ENCODE data around the gene GLT6D1.

GLT6D1 gene

GRCh38 chr9:135683401-135684034, 44.2 kb upstream of the GLT6D1 start:
- no peak overlapping the region for H3K27ac ChIP-seq
- no peak overlapping the region for H3K4me2 ChIP-seq (ENCODE audit: low read length)
- H3K4me3 ChIP-seq (ENCODE audit: low read depth, low read length) = no peak overlapping the region
- no peak for TF ChIP-seq CTCF (IDR thresholded peaks at IDR 0.05)
- H2AFZ ChIP-seq = no peak overlapping the region
- no peaks in the 10 kb centered on the region for H3K36me3 ChIP-seq (ENCODE audit: control insufficient read depth, insufficient read depth, low read length)
- no peak overlapping the region for H3K9ac ChIP-seq
- no peaks in the 10 kb centered on the region for H3K9me3 ChIP-seq (ENCODE audit: control insufficient read depth, low read length)
- no peaks in the 10 kb centered on the region for H3K4me1 ChIP-seq
- H3K79me2 ChIP-seq = no peaks in the 10 kb centered on the region
- peaks cover 2% of the 10 kb centered on the region for H3K27me3 ChIP-seq (ENCODE audit: control insufficient read depth, insufficient read depth, low read length)

DNA sequence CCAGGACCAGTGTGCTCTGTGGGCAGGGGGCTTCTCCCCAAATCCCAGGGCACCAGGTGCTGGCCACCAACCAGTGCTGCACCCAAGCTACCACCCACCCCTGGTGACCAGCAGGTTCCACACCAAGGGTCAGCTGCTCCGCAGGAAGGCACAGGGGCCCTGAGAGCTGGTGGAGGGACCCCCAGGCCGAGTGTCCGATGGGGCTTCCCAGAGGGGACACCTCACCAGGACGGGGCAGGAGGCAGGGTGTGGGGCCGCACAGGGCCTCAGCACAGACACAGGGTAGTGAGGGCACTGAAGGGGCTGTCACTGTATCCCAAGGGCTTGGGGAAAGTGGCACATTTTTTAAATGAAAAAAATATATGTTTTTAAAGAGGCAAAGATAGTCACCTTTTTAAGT, 41.8 kb upstream of the GLT6D1 start:
- Histone ChIP-seq H3K9ac (no peak overlapping the region), H3K27ac (no peak overlapping the region), H3K36me3 (ENCODE audit: control insufficient read depth, insufficient read depth, low read length) (no peaks in the 10 kb centered on the region), H3K27me3 (ENCODE audit: control insufficient read depth, insufficient read depth, low read length) (peaks cover 2% of the 10 kb centered on the region), H2AFZ (no peak overlapping the region), H3K4me3 (ENCODE audit: low read depth, low read length) (no peak overlapping the region), H3K9me3 (ENCODE audit: control insufficient read depth, low read length) (no peaks in the 10 kb centered on the region), H3K4me1 (no peaks in the 10 kb centered on the region), H3K4me2 (ENCODE audit: low read length) (no peak overlapping the region), H3K79me2 (no peaks in the 10 kb centered on the region)
- TF ChIP-seq CTCF (IDR thresholded peaks at IDR 0.05) = no peak

DNA sequence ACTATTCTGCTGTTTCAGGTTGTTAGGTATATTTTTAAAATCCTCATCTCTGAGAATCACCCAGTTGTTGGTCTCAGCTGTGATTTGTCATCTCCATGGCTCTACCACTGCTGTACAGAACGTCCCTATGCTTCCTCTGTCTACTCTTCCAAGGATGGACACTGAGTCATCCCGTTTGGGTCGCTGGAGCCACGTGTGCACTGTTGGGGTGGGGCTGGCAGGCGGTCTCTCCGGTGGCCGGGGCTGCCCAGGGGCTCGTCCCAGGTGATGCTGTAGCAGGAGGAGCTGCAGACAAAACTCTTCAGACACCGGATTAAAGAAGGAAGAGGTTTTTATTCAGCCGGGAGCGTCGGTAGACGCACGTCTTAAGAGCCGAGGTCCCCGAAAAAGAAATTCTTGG, 40.7 kb upstream of the GLT6D1 start:
- Histone ChIP-seq H2AFZ (no peak overlapping the region), H3K36me3 (ENCODE audit: control insufficient read depth, insufficient read depth, low read length) (no peaks in the 10 kb centered on the region), H3K27me3 (ENCODE audit: control insufficient read depth, insufficient read depth, low read length) (peaks cover 2% of the 10 kb centered on the region), H3K79me2 (no peaks in the 10 kb centered on the region), H3K4me1 (no peaks in the 10 kb centered on the region), H3K27ac (no peak overlapping the region), H3K4me2 (ENCODE audit: low read length) (no peak overlapping the region), H3K9ac (no peak overlapping the region), H3K9me3 (ENCODE audit: control insufficient read depth, low read length) (no peaks in the 10 kb centered on the region), H3K4me3 (ENCODE audit: low read depth, low read length) (no peak overlapping the region)
- no peak for TF ChIP-seq CTCF (IDR thresholded peaks at IDR 0.05)

GRCh38 chr9:135678236-135679017, 39.1 kb upstream of the GLT6D1 start:
- peaks cover 2% of the 10 kb centered on the region for H3K27me3 ChIP-seq (ENCODE audit: control insufficient read depth, insufficient read depth, low read length)
- no peak for TF ChIP-seq CTCF (IDR thresholded peaks at IDR 0.05)
- H3K4me1 ChIP-seq = no peaks in the 10 kb centered on the region
- H2AFZ ChIP-seq = no peak overlapping the region
- no peak overlapping the region for H3K27ac ChIP-seq
- H3K9me3 ChIP-seq (ENCODE audit: control insufficient read depth, low read length) = no peaks in the 10 kb centered on the region
- H3K79me2 ChIP-seq = no peaks in the 10 kb centered on the region
- no peak overlapping the region for H3K9ac ChIP-seq
- H3K4me3 ChIP-seq (ENCODE audit: low read depth, low read length) = no peak overlapping the region
- no peaks in the 10 kb centered on the region for H3K36me3 ChIP-seq (ENCODE audit: control insufficient read depth, insufficient read depth, low read length)
- no peak overlapping the region for H3K4me2 ChIP-seq (ENCODE audit: low read length)
